Stimulated activated CD4-positive, alpha-beta T cell treated with anti-CD3 and anti-CD28 coated beads, TNF-alpha, amount 100 ng/mL, for 48 hours (primary cell): ENCODE measurements around the gene HSD17B3.
"Not testable (repeated sequence)": the region's sequence is repeated elsewhere in the genome, so short reads cannot be mapped to it uniquely, and the experiment has no call there.

Experiments
- DNase-seq, 3 donors: peaks; one replicate each; pipeline ENCODE4 v3.0.0-alpha.2; 2020; ENCODE audit warnings: low read depth in 3 of 3

Gene HSD17B3

DNA sequence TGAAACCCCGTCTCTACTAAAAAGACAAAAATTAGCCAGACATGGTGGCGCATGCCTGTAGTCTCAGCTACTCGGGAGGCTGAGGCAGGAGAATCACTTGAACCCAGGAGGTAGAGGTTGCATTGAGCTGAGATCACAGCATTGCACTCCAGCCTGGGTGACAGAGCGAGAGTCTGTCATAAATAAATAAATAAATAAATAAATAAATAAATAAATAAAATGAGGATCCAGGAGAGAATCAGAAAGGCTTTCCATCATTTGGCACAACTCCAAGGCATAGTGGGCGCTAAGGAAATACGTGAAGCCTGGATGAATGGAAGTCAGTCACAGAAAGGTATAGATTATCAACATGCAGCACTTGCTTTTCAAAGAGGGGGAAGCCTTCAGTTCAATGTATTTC is 65.6 kb downstream of the HSD17B3 start:
- DNase-seq: not testable (repeated sequence)

- DNase-seq: peak in 1 of 3 donors; percentile 26
These were observed 69.3 kb downstream of the HSD17B3 start for GRCh38 chr9:96232539-96233241.

GRCh38 chr9:96232164-96232538 is 69.8 kb downstream of the HSD17B3 start:
- no peak for DNase-seq

GRCh38 chr9:96230002-96230401 is 72.0 kb downstream of the HSD17B3 start:
- no peak for DNase-seq

DNA sequence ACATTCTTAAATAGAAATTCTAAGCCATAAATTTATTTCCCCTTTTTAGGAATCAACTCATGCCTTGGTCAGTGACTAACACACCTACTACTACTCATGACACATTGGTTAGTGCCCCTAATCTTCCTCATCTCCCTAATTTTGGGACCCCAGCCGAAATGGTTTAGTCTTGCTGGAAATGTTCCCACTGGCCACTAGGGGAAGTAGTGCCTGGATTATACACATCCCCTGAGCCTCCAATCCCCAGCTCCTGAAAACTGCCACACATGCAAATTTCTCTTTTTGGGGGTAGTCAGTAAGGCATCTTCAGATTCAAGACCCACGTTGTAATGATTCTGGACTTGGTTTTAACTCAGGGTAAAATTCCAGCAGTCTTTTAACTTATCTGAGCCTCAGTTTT is 79.8 kb downstream of the HSD17B3 start:
- no peak for DNase-seq

DNA sequence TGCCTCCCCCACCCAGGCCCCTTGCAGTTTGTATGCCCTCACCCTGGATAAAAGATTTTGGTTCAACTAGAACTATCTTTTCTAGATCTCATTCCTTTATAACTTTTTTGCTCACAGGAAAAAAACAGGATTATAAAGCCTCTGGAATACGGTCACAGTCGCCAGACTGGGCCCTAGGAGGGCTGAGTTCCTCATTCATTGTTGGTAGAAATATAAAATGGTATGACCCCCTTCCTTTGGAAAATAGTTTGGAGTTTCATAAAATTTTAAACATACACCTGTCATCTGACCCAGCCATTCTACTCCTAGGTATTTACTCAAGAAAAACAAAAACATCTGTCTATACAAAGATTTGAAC is 82.1 kb downstream of the HSD17B3 start:
- DNase-seq: no peak

DNA sequence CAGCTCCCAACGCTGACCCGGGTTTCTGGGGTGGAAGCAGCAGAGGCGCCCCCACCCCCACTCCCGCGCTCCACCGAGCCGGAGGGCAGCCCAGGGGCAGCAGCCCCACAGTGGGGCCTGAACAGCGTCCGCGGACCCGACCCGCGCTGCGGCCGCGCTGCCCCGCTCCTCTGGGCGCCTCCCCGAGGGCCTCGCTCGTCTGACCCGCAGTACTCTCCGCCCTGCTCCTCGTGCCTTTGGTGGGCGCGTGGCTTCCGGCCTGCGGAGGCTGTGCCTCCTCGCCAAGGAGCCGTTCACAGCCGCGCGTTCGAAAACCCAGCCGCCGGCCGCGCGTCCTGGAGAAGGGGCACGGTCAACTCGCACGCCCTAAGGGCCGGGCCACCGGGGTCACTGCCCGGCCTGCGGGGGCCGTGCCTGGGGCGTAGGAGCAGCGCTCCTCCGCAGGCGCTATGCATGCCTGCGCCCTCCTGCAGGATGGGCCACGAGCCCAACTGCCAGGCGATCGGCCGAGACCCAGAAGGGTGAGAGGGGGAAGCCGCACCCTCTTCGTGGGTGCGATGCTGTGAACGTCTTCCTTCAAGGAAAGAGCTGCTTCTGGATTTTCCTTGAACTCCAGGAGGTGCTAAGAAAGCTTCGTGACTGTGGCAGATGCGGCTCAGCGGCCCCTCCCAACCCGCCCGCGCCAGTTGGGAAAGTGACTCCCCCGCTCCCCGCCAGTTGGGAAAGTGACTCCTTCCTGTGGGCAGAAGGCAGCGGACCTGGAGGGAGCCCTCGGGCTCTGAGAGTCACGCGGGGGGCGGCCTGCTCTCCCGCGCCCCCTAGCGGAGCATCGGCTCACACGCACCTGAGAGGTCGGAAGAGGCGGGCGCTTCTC is 82.7 kb downstream of the HSD17B3 start:
- peak in 1 of 3 donors; percentile 31 for DNase-seq

DNA sequence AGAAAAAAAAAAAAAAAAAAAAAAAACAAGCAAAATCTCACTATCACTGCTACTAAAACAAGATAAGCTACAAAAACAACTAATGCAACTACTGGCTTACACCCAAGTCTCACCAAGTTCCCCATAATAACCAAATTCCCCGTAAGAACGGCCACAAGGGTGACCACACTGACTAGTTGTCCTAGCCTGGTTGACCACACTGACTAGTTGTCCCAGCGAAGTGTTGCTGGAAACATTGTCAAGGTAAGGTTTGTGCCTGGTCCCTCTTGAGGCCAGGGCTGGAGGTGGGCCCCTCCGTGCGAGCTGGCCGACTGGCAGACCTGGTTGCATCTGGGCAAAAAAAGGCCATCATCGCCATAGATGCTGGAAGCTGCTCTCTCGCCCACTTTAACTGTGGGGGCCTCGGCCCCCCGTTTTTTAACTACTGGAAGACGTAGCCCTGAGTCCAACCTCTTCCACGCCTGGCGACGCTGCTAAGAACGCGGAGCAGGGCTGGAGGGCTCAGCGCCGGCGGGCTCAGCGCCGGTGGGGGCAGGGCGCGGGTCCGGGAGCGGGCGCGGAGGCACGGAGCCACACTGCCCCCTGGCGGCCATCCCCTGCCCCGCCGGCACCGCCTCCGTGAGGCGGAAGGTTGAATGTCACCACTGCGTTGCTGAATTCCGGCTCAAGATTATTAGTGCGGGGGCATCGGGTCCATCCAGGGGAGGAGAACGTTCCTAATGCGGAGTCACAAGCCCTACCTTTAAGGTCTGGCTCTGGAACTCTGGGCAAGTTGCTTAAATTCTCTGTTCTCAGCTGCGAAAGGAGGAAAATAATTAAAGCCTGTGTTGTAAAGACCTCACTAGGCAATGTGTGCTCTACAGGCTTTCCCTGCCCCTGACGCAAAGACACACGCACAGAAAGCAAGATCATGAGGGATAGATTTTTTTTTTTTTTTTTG is 84.0 kb downstream of the HSD17B3 start:
- peak; percentile 52 to 77 (median 53) for DNase-seq

DNA sequence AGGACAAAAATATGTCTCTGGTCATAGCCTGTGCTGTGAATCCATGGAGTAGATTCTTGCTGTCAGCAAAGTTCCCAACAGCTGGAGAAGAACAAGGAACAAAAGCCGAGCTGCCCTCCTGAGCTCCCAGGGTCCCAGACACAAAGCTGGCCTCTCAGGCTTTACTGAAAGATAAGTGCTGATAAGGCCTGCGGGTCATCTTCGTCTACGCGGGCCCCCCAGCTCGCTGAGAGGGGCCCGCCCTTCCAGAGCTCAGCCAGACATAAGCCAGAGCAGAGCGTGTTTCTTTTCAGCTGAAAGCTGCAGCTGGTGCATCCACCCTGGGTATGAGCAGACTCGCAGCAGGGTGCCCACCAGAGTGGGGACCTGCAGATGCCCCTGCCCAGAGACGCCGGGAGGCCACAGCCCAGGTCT is 84.7 kb downstream of the HSD17B3 start:
- DNase-seq: no peak

- DNase-seq: no peak
These were observed 85.4 kb downstream of the HSD17B3 start for GRCh38 chr9:96216583-96216982.

DNA sequence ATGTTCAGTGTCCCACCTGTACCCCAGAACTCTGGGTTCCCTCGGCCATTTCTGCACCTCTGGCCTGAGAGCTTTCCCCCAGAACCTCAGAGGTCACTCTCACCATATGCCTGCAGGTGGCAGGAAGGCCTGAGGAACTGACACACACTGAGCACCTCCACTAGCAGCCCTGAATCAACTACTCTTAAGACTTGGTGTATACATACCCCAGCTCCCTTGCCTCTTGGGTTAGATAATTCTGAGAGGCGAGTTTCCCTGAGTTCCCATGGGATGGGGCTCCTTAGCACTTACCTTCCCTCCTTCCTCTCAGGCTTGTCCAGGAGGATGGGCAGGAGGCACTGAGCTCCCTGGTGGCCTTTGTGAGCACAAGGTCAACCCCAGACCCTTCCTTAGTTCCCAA is 86.1 kb downstream of the HSD17B3 start:
- no peak for DNase-seq

DNA sequence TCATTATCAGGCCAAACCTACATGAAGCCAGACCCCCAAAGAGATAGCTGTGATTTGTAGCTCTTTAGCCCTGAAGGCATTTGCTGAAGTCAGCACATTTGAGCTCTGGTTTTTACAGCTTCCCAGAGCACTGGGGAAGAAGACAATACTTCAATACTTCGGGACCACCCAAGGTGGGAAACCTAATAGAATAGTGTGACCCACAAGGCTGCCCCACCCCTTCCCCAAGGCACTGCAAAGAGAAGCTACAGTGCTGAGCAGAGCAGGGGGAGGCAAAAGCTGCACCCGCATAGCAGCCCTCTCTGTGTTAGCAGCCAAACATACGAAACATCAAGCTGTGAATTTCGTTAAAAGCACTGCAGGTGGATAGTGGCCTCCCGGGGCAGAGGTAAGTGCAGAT is 87.3 kb downstream of the HSD17B3 start:
- DNase-seq: no peak

- no peak for DNase-seq
These were observed 92.3 kb downstream of the HSD17B3 start for GRCh38 chr9:96209407-96210271.

GRCh38 chr9:96206156-96206751 is 95.7 kb downstream of the HSD17B3 start:
- no peak for DNase-seq

GRCh38 chr9:96204853-96205252 is 97.1 kb downstream of the HSD17B3 start:
- no peak for DNase-seq

DNA sequence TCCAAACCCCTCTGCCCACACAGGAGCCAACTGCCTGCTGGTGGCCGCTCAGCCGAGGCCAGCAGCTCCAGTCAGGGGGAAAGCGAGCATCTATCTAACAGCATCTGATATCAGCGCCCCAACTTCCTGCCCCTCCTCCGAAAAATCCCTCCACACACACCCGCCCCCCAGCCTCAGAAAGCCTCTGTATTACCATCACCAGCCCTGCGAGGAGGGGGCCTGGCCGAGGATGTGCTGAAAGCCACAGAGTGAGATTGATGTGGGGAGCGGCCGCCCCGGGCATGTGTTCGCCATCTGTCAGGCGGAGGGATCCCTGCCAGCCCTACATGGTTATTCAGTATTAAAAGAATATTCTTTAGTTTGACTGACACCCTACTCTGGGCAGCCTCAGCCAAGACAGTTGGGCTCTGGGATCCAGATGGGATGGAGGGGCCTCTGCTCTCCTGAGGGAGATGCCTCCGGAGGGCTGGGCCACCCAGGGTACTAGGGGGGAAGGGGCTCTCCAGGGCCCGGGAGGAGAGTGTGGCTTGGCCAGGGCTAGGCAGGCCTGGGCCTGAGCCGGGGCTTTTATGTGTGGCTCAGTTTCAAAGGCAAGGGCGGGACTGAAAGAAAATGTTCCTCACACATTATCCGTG is 98.0 kb downstream of the HSD17B3 start:
- DNase-seq: no peak

GRCh38 chr9:96202971-96203780 is 98.8 kb downstream of the HSD17B3 start:
- no peak for DNase-seq

DNA sequence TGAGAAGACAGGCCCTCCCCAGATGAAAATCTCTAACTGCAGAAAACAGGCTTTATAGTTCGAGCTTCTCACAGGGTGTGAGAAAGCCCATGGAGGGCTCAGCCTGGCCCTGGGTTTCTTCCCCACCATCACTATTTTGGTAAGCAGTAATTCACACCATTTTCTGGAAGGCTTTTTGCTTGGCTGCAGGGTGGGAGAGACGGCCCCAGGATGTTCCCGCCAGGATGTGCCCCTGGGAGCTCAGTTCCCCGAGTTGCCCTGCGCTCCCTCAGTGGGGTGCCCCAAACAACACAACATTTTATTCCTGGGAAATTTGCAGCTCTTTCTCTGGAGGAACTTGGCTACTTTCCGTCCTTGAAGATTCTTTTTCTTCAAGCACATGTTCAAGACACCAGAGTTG is 100.8 kb downstream of the HSD17B3 start:
- DNase-seq: no peak

DNA sequence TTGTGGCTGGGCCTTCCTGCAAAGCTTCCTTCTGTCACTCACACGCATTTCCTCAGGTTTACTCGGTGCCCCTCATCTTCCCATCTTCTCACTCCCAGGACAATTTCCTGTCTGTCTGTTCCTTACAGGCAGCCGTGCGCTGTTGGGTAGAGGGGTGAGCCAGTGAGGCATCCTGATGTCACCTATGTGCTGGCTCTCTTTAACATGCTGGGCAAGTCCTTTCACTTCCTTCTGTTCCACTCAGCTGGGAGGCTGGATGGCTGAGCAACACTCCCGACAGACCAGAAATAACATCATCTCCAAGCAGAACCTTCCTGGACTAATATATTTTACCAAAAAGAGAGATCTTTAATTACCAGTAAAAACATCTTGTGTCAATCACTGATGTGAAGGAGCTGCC is 103.0 kb downstream of the HSD17B3 start:
- DNase-seq: no peak
